ENCODE results near the gene ZNF175.

ZNF175 gene

DNA sequence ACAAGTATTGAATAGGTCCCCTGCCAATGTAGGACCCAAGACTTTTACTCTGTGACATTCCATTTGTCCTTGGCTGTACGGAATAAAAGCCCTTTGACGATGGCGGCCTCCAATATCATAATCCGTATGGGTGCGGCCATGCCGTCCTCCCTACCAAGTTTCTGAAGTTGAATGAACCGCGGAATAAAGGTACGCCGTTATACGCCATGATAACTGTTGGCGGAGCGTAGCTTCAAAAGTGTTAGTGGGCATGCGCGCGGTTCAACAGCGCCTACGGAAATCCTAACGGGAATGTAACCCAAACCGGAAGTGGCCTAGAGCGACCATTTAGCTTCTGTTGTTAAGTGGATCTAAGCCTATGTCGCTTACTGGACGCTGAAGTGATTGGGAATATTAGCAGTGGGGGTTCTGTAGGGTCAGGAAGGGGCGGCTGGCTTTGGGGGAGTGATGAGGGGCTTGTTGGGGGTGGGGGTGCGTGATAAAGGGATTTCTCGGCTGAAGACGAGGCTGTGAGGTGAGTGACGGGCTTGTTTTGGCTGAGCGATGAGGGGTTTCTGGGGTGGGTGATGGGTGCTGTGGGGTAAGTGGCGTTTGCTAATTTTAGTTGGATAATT is at the start of gene ZNF175:
ZNF175 (plus strand) TSS at position 322 of the 614 bp plus-strand sequence. CDS start 2,047 bp downstream, outside the sequence.
- in situ Hi-C loops (cut with MboI; ENCODE audit: low sequenced_read_pairs), result no loop called here

DNA sequence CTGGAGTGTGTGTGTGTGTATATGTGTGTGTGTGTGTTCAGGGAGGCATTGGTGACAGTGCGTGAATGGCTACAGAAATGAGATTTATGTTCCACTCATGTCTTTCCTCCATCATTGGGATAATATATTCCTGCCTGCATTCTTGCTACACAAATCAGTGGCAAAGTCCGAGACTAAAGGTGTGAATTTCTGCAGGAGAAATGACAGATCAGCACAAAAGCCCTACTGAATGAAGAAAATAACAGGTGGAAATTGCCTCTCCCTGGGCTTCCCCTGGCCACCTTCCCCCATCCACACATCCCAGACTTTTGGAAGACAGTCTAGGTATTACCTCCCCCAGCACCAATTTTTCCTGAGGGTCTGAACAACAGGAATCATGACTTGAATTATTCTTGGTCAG is 49.7 kb upstream of the ZNF175 start:
- in situ Hi-C loops (cut with MboI; ENCODE audit: low sequenced_read_pairs), result no loop called here

DNA sequence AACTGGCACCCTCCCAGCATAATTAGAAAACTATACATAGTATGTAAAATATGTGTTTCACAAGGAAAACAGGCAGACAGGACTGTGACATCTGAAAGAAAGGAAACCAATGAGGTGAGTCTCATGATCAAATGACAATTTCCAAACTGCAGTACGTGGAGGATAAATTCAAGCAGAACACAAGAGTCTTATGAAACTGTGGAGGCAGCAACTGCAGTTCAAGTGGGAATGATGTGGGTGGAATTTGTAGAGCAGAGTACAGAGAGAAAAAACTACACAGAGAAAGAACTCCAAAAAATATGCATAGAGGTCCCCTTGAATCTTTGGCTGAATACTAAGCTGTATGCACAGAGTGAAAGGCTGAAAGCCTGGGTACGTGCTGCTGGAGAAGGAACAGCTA is 49.3 kb upstream of the ZNF175 start:
- in situ Hi-C loops (cut with MboI; ENCODE audit: low sequenced_read_pairs), result no loop called here

DNA sequence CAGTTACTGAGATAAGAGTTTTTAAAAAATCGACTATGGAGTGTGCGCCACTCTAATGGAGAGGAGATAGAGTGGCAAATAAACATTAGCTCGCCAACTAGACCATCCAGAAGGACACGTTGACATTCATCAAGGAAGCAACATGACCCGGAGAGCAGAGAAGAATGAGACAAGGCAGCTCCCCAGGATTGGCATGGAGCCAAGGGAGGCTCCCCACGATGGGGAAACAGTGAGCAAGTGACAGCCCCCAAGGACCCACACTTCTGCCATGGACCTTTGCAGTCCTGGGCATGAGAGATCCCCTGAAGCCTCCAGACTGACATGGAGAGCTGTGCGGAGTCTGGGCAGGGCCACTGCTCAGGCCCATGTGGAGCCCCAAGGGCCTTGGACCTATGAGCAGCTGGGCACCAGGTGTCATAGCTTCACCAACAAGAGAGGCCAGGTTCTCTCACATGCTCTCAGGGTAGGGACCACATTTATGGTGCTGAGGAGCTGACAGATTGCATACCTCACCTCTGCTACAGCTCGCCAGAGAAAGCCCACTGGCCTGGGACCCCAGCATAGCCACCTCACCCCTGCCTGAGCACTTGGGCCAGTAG is 46.3 kb upstream of the ZNF175 start:
- in situ Hi-C loops (cut with MboI; ENCODE audit: low sequenced_read_pairs), result no loop called here

DNA sequence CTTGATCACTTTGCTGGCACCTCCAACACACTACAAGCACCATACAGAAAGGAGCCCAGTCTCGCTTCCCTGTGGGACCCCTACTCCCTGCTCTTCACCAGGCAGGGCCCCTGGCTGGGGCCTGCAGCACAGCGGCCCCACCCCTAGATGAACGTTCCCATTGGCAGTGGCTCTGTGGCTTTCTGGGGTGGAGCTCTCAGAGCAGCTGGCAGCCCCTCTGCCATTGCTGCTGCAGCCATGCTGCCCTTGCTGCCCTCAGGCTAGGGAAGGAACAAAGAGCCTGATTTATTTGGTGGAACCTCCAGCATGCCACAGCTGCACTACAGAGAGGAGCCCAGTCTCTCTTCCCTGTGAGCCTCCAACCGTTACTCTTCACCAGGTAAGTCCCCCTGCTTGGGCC is 45.4 kb upstream of the ZNF175 start:
- in situ Hi-C loops (cut with MboI; ENCODE audit: low sequenced_read_pairs), result no loop called here

DNA sequence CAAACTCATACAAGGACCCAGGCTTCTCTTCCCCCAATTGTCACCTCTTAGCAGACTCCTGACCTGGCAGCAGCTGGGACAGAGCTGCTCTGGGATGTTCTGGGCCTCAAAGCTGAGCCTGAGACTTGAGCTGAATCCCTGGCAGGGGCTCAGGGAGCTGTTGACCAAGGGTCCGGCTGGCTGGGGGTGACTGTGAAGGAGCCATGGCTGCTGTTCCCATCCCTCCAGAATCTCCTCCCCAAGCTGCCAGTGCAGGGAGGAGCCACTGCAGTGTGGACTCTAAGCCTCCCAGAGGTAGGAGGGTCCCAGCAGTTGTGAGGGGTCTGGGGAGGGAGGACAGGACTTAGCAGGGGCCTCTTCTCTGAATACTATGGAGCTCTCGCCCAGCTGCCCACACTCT is 41.8 kb upstream of the ZNF175 start:
- in situ Hi-C loops (cut with MboI; ENCODE audit: low sequenced_read_pairs), result no loop called here

DNA sequence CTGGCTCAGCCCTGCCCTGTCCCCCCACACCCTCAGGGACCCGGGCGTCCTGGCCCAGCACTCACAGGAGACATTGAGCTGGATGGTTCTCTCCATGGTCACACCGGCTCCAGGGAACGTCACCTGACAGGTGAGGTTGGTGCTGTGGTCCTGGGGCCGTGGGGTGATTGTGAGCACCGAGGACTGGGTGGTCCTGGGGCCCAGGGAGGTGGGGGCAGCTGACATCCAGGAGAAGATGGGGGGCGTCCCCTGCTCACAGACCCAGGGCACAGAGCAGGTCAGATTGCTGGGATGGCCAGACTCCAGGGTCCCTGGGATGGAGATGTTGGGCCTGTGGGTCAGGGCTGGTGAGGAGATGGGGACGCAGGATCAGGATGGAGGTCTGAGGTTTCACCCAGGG is 40.5 kb upstream of the ZNF175 start:
- in situ Hi-C loops (cut with MboI; ENCODE audit: low sequenced_read_pairs), result no loop called here

DNA sequence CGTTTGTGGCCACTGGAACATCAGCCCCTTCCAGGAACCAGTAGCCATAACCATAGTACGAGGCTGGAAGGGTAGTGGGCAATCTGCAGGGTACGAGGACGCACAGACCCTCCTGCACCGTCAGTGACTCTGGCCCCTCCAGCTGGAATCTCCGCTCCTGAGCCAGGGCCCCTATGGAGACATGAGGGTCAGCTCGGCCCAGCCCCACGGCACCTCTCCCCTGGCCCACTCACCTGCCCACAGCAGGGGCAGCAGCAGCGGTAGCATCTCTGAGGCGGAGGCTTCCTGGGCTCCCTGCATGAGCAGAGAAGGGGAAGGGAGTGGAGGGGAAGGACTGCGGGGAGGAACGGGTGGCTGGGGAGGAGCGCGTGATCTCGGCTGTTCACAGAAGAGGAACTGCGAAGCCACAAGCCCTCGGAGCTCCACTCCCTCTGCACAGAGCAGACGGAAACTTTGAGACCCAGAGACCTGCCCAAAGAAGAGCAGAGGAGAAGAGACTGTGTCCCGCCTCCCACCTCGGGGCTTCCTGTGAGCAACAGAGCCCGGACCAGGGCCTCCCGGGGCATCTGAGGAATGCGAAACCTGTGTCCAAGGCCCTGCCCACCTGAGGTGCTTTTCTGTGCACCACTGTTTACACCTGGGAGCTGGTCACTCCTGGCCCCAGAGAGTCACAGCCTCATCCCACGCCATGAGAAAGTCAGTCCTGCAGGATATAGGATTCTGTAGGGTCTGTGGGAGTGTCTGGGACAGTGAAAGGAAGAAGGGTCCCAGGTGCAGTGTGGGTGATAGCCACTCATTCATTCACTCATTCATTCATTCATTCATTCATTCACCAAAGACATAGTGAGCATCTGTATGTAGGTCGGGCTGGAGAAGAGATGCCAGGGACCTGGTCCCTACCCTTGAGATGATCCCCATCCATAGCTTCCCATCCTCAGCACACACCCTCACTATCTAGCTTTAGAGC is 39.5 kb upstream of the ZNF175 start, which contains the start of gene SIGLEC6:
SIGLEC6 (minus strand) TSS at position 322 of the 967 bp plus-strand sequence; CDS start at position 300, 22 bp downstream.
- in situ Hi-C loops (cut with MboI; ENCODE audit: low sequenced_read_pairs), result no loop called here

DNA sequence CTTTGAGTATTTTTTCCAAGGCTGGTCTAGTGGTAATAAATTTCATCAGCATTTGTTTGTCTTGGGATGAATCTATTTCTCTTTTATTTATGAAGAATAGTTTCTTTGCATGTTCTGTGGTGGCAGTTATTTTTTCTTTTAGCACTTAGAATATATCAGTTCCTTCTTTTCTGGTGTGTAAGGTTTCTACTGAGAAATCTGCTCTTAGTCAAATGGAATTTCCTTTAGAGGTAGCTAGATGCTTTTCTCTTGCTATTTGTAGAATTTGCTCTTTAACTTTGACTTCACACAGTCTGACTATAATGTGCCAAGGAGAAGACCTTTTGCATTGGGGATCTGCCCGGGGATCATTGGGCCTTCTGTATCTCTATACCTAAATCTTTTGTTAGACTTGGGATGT is 35.5 kb upstream of the ZNF175 start:
- in situ Hi-C loops (cut with MboI; ENCODE audit: low sequenced_read_pairs), result no loop called here

DNA sequence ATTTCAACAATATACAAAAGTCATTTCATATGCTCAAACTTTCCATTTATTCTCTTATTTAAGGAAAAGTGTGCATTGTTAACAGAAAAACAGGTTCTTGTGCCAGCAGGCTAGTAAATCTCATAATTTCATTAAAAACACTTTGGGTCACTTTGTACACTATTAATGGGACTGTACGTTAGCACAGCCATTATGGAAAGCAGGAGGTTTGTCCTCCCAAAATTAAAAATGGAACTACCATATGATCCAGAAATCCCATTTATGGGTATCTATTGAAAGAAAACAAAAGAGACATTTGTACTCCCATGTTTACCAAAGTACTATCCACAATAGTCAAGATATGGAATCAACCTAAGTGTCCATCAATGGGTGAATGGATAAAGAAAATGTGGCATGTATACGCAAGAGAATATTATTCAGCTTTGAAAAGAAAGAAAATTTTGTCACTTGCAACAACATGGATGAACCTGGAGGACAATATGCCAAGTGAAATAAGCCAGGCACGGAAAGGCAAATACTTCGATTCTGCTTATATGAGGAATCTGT is 31.2 kb upstream of the ZNF175 start:
- in situ Hi-C loops (cut with MboI; ENCODE audit: low sequenced_read_pairs), result no loop called here

DNA sequence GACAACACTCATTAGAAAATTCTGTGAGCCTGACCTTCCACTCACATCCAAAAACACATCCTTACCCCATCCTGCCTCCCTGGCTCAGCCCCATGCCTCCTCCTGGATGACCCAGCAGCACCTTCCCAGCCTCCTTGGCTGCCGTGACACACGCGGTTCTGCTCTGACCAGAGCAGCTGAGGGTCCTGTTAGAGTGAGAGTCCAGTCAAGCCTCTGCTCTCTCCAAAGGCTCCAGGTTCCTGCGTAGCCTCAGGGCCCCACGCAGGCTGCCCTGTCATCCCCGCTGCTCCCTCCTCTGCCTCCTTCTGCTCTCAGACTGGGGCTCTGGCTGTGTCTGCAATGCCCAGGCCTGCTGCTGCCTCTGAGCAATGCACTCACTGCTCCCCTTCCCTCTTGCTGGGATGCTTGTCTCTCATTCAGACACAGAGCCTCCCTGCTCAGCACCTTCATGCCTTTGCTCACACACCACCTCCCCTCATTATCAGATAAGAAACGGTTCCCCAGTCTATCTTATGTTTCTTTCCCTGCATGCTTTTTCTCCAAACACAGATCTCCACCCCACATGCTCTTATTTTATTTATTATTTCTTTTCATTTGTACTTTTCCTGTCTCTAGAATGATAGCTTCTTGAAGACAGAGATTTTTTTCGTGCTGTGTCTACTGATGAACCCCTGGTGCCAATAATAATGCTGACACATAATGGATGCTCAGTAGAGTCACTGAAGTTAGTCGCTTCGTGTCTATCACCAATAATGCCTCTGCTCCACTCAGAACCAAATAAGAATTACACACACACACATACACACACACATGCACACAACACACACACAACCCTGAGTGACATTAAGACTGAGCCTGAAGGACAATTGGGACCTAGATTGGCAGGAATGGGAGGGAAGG is 29.4 kb upstream of the ZNF175 start:
- in situ Hi-C loops (cut with MboI; ENCODE audit: low sequenced_read_pairs), result no loop called here

DNA sequence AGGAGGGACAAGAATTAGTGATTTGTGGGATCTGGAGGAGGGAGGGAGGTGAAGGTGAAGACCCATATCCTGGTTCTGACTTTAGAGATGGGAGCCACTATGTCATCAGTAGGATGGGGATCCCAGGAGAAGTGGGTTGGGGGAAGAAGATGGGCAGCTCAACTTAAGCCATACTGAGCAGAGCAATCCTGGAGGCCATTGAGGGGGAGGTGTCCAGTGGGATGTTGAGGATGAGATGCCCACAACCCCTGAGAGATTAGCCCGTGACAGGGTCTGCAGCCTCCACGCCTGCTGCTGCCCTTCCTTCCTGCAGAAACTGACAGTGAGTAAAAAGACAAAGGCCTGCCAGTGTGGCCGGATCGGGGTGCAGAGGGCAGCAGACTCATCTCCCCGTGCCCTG is 28.4 kb upstream of the ZNF175 start:
- in situ Hi-C loops (cut with MboI; ENCODE audit: low sequenced_read_pairs), result no loop called here

DNA sequence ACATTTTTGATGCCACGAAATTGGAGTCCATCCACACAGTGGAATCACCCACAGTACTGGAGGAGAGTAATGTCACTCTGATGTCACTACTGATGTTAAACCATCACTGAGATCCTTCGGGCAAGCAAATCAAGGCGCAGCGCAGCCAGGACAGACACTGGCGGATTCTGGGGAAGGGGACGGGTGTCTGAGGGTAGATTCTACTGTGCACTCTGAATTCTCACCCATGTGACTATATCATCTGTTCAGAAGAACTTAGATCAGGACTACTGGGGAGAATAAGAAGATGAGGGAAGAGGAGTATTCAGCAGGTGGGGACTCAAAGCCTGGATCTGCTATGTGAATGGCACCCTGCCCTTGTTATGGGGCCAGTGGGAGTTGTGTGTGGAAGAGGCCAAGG is 27.0 kb upstream of the ZNF175 start:
- in situ Hi-C loops (cut with MboI; ENCODE audit: low sequenced_read_pairs), result no loop called here

DNA sequence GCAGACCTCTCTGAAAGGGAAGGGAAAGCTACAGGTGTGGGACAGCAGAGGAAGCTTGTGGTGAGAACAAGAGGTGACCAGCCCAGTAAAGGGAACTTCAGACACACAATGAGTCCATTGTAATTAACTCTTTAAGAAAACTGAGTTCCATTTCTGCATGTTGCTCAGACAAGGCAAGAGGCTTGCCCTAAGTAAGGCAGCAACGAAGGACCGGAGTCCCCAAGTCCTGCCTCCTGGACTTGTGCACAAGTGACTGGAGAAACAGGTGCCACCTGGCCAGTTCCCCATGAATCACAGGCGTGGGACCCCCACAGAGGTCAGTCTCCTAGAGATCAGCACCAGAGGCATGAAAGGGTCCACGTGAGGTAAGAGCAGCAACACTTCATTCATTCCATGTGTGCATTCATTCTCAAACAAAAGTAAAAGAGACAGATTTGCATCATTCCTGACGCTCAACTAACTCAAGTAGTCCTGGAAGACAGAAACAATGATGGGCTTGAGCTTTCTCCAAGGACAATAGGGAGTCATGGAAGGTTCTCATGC is 24.9 kb upstream of the ZNF175 start:
- in situ Hi-C loops (cut with MboI; ENCODE audit: low sequenced_read_pairs), result no loop called here

DNA sequence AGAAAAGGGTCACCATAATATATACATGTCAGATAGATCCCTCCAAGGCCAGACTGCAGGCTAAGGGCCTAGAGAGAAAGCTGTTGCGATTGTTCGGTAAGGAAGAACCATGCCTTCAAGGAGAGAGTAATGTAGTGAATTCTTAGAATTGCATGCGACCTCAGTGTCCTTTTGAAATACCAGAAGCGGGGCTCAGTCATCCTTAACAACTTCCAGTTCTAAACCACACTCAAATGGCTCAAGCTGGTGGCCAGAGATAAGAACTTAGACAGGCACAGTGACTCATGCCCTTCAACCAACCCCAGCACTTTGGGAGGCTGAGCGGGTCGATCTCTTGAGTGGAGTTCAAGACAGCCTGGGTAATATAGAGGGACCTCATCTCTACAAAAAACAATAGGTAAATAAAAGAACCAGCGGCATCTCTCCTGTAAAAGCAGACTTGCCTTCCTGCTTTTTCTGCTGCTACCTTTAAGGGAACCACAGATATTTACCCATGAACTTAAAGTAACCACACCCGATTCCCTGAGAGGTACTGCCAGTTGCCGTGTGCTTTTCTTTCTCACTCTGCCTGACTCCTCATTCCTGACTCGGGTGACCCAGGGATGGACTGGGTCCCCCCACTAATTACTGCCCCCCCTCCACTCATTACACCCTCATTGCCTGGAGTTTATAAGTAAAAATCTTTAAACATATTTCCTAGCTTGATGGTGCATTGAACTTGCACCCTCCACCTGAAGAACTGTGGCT is 24.3 kb upstream of the ZNF175 start:
- in situ Hi-C loops (cut with MboI; ENCODE audit: low sequenced_read_pairs), result no loop called here

DNA sequence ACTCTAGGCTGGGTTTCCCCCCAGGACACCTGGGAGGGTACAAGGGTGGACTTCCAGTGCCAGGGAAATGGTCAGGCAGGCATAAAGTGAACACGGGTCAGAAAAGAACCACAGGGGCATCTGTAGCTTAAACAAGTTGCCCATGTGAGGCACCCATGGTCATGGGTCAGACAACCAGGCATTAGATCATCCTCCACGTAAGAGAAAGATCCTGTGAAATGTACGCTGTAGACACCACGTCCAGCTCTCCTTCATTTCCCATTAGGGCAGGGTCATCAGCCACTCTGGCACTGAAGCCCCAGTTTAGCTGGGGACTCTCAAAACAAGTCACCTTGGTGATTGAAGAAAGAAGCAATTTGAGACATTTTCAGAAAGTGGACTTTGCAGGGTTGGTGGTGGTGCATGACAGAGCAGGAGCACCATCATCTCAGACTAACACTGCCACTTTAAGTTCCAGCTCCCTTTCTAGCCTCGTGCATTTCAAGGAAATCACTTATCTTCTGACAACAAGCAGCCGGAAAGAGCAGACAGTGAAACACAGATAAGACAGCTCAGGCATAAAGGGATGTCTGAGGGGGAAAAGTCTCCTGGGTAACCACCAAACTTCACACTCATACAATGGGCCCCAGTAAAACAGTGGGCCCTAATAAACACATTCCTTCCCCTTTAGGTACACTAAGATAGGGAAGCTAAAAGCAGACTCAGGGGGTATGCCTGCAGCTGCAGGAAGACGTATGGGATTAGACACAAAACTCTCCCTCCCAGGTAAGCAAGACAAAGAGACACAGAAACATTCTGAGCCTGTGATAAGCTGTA is 23.5 kb upstream of the ZNF175 start:
- in situ Hi-C loops (cut with MboI; ENCODE audit: low sequenced_read_pairs), result no loop called here

DNA sequence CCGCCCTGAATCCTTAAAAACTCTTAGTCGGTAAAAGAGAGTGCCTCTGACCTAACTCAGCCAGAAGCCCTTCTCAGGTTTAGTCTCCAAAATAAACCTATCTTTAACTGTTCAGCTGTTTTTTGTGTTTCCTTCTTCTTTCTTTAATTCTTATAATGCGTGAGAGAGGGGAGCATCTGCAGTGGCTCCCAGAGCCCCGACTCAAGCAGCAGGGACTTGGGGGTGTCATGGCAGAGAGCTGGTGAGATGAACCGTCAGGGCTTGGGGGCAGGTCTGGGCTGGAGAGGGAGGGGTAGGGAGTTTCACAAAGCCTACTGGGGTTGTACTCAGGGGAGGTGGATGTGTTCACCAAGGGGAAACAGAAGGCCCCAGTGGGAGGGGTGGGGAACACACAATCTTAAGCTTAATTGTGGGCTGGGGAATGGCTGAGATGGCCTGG is 22.9 kb upstream of the ZNF175 start:
- in situ Hi-C loops (cut with MboI; ENCODE audit: low sequenced_read_pairs), result no loop called here

DNA sequence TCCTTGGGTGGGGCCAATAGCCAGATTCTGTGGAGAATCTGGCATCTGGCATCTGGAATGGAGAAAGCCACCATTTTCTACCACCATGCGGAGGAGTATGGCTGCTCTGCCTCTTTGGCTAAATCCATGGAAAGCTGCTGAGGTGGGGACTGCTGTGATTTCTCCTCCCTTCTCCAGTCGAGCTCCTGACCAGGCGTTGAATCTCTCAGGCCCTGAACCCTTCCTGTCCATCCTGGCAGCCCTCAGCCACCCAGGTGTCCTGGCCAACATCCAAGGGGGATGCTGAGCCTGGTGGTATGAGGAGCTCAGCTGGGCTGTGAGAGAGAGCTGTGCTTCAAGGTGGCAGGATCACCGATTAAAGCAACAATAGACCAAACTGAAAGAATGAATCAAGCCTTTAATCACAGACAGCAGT is 22.2 kb upstream of the ZNF175 start:
- in situ Hi-C loops (cut with MboI; ENCODE audit: low sequenced_read_pairs), result no loop called here

Data from HL-60/S4 (cell line).